ENCODE data around the gene IER2. TPM values are rescaled to one million over a fixed set of nuclear protein-coding genes. Genes with fewer than 3 reads are reported as not detected.
"Not testable (repeated sequence)": the region's sequence is repeated elsewhere in the genome, so short reads cannot be mapped to it uniquely, and the experiment has no call there.

IER2 gene
- polyA plus RNA-seq, 2 donors: 52.1 to 101 TPM

DNA sequence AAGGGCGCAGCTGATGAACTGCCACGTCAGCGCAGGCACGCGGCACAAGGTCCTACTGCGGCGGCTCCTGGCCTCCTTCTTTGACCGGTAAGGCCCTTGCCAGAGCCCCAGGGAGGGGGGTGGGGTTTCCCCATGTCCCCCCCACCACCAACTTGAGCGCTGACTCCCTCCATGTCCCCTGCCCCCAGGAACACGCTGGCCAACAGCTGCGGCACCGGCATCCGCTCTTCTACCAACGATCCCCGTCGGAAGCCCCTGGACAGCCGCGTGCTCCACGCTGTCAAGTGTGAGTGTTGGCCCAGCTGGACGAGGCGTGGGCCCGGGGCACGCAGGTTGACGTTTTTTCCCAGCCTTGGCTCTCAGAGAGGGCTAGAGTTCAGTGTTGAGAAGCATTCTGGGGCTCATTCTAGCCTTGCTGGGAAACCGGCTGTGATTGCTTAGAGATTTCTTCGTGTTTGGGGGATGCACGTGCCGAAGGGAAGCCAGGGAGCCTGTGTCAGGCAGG, 12.9 kb upstream of the IER2 start:
- H3K36me3 ChIP-seq (ENCODE audit: control insufficient read depth in 2 of 2, insufficient read depth in 2 of 2, low read length in 1 of 2): peaks cover 7 to 39% of the 10 kb centered on the region in 2 donors
- WGBS, 2 donors: 91 to 92% methylated on average over 28 of the region's 28 CpGs

DNA sequence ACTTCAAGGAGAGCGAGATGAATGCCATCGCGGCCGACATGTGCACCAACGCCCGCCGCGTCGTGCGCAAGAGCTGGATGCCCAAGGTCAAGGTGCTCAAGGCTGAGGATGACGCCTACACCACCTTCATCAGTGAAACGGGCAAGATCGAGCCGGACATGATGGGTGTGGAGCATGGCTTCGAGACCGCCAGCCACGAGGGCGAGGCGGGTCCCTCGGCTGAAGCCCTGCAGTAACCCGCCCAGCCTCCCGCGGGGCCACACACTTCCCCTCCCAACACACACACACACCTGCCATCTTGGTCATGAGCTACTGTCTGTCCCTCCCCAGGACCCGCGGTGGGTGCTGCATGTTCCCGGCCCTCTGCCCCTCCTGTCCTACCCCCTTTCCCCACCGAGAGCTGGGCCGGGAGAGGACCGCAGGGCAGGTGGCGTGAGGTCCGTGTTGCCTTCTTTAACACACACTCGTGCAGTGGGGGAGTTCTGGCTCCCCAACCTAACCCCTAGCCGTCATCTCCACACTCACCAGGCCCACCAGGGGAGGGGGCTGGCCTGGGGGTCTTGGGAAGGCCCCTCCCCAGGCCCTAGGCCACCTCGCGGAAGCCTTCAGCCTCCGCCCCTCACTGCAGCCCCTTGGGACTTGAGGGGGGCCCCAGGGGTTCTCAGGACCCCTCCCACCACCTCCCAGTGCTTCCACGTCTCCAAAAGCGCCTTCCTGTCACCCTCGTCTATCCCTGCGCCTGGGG, 11.9 kb upstream of the IER2 start:
- Histone ChIP-seq H3K27me3 (ENCODE audit: control insufficient read depth in 1 of 2, insufficient read depth in 2 of 2, low read length in 2 of 2) (no peaks in the 10 kb centered on the region), H3K4me1 (ENCODE audit: control insufficient read depth in 2 of 2, insufficient read depth in 2 of 2, low read length in 1 of 2) (peaks cover 0 to 4% of the 10 kb centered on the region in 2 donors), H3K36me3 (ENCODE audit: control insufficient read depth in 2 of 2, insufficient read depth in 2 of 2, low read length in 1 of 2) (peaks cover 7 to 39% of the 10 kb centered on the region in 2 donors), H3K4me3 (ENCODE audit: low read depth in 1 of 2, low read length in 2 of 2) (no peak overlapping the region), H3K9me3 (ENCODE audit: control insufficient read depth in 2 of 2, insufficient read depth in 1 of 2, low read depth in 1 of 2, low read length in 1 of 2) (no peaks in the 10 kb centered on the region), H3K27ac (ENCODE audit: low read depth in 2 of 2, low read length in 1 of 2) (no peak overlapping the region)
- 85 to 90% methylated on average over 40 of the region's 40 CpGs for WGBS, 2 donors

More for the DNA sequence above, 12.9 kb upstream of the IER2 start:
- Histone ChIP-seq H3K9me3 (ENCODE audit: control insufficient read depth in 2 of 2, insufficient read depth in 1 of 2, low read depth in 1 of 2, low read length in 1 of 2) (no peaks in the 10 kb centered on the region), H3K27ac (ENCODE audit: low read depth in 2 of 2, low read length in 1 of 2) (no peak overlapping the region), H3K4me1 (ENCODE audit: control insufficient read depth in 2 of 2, insufficient read depth in 2 of 2, low read length in 1 of 2) (no peaks in the 10 kb centered on the region), H3K27me3 (ENCODE audit: control insufficient read depth in 1 of 2, insufficient read depth in 2 of 2, low read length in 2 of 2) (no peaks in the 10 kb centered on the region), H3K4me3 (ENCODE audit: low read depth in 1 of 2, low read length in 2 of 2) (no peak overlapping the region)

DNA sequence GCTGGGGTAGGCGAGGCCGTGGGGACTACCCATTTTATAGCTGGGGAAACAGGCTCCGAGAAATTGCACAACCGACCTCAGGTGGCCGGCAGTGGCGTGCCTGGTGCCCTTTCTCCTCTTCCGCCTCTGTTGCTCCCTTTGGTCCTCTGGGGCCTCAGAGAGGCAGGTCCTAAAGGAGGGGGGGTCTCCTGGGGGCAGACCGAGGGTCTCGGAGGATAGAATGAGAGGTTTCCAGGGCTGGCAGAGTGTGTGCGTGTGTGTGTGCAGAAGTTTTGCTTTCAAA, 11.4 kb upstream of the IER2 start:
- H3K36me3 ChIP-seq (ENCODE audit: control insufficient read depth in 2 of 2, insufficient read depth in 2 of 2, low read length in 1 of 2): peaks cover 7 to 40% of the 10 kb centered on the region in 2 donors
- WGBS, 2 donors: 70 to 77% methylated on average over 10 of the region's 10 CpGs

DNA sequence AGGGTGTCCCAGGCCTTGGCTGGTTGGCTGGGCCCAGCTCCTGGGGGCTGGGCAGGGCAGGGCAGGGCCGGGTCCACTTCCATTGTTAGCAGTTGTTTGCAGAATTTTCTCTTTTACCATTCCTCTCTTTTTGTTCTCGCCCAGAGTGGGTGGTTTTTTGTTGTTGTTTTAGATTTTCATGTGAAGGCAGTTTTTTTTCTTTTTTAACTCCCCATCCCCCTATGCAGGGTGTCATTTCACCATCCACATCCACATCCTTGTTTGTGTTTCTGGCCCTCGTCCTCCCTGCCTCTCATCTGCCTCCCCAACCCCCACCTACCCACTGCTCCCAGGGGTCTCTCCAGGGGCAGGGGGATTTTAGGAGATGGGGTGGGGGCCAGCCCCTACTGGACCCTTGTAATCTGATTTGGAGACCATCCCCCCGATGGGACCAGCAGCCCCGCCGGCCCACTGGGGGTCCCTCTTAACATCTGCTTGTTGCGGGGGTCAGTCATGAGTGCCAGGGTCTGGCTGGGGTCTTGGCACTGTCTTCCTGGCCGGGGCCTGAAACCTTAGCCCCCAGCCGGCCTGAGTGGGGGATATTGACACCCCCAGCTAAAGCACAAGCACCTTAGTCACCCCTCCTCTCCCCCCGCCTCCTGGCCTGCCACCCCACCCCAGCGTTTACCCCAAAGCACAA, 10.4 kb upstream of the IER2 start:
- Histone ChIP-seq H3K27me3 (ENCODE audit: control insufficient read depth in 1 of 2, insufficient read depth in 2 of 2, low read length in 2 of 2) (no peaks in the 10 kb centered on the region), H3K4me3 (ENCODE audit: low read depth in 1 of 2, low read length in 2 of 2) (no peak overlapping the region), H3K27ac (ENCODE audit: low read depth in 2 of 2, low read length in 1 of 2) (no peak overlapping the region), H3K4me1 (ENCODE audit: control insufficient read depth in 2 of 2, insufficient read depth in 2 of 2, low read length in 1 of 2) (peaks cover 0 to 7% of the 10 kb centered on the region in 2 donors), H3K9me3 (ENCODE audit: control insufficient read depth in 2 of 2, insufficient read depth in 1 of 2, low read depth in 1 of 2, low read length in 1 of 2) (no peaks in the 10 kb centered on the region), H3K36me3 (ENCODE audit: control insufficient read depth in 2 of 2, insufficient read depth in 2 of 2, low read length in 1 of 2) (peaks cover 10 to 49% of the 10 kb centered on the region in 2 donors)
- WGBS, 2 donors: 76% methylated on average over 10 to 11 of the region's 11 CpGs

More for the DNA sequence above, 11.4 kb upstream of the IER2 start:
- peaks cover 0 to 4% of the 10 kb centered on the region in 2 donors for H3K4me1 ChIP-seq (ENCODE audit: control insufficient read depth in 2 of 2, insufficient read depth in 2 of 2, low read length in 1 of 2)
- no peak overlapping the region for H3K4me3 ChIP-seq (ENCODE audit: low read depth in 1 of 2, low read length in 2 of 2)
- H3K27ac ChIP-seq (ENCODE audit: low read depth in 2 of 2, low read length in 1 of 2): no peak overlapping the region
- no peaks in the 10 kb centered on the region for H3K27me3 ChIP-seq (ENCODE audit: control insufficient read depth in 1 of 2, insufficient read depth in 2 of 2, low read length in 2 of 2)
- H3K9me3 ChIP-seq (ENCODE audit: control insufficient read depth in 2 of 2, insufficient read depth in 1 of 2, low read depth in 1 of 2, low read length in 1 of 2): no peaks in the 10 kb centered on the region

DNA sequence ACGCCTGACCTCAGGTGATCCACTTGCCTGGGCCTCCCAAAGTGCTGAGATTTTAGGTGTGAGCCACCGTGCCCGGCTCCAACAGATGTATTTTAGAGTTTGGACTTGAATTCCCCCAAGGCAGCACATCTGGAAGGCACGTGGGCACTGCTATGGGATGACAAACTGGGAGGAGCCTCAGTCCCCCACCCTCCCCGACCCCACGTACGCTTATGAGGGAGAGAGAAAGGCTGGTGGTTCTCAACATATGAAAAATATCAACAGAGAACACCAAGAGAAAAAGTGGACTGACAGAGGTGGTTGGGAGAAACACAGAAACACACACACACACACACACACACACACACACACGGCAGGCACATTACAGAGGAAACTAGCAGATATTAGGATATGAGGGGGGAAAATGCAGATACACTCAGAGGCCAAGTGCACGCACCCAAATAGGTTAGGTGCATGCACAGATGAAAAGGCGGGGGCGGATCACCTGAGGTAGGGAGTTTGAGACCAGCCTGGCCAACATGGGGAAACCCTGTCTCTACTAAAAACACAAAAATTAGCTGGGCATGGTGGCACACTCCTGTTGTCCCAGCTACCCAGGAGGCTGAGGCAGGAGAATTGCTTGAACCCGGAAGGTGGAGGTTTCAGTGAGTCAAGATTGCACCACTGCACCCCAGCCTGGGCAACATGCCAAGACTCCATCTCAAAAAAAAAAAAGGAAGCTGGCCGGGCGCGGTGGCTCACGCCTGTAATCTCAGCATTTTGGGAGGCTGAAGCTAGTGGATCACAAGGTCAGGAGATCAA, 3.2 kb upstream of the IER2 start:
- no peak overlapping the region for H3K27ac ChIP-seq (ENCODE audit: low read depth in 2 of 2, low read length in 1 of 2)
- peaks cover 0 to 11% of the 10 kb centered on the region in 2 donors for H3K4me1 ChIP-seq (ENCODE audit: control insufficient read depth in 2 of 2, insufficient read depth in 2 of 2, low read length in 1 of 2)
- no peaks in the 10 kb centered on the region for H3K9me3 ChIP-seq (ENCODE audit: control insufficient read depth in 2 of 2, insufficient read depth in 1 of 2, low read depth in 1 of 2, low read length in 1 of 2)
- 65 to 69% methylated on average over 16 of the region's 16 CpGs for WGBS, 2 donors
- H3K36me3 ChIP-seq (ENCODE audit: control insufficient read depth in 2 of 2, insufficient read depth in 2 of 2, low read length in 1 of 2): peaks cover 3 to 13% of the 10 kb centered on the region in 2 donors
- H3K27me3 ChIP-seq (ENCODE audit: control insufficient read depth in 1 of 2, insufficient read depth in 2 of 2, low read length in 2 of 2): no peaks in the 10 kb centered on the region
- peak overlapping the region in 1 of 2 donors; percentile 3 for H3K4me3 ChIP-seq (ENCODE audit: low read depth in 1 of 2, low read length in 2 of 2)

DNA sequence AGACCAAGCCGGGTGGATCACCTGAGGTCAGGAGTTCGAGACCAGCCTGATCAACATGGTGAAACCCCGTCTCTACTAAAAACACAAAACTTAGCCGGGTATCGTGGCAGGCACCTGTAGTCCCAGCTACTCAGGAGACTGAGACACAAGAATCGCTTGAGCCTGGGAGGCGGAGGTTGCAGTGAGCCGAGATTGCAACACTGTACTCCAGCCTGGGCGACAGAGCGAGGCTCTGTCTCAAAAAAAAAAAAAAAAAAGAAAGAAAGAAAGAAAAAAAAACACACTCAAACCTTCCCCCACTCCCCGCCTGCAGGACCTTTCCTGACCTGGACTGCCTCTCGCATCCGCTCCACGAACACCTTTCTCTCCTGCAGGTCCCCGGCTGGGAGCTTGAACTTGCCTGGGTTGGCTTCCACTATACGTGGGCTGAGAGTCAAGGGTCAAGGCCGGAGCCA, 1.0 kb upstream of the IER2 start:
- H3K4me3 ChIP-seq (ENCODE audit: low read depth in 1 of 2, low read length in 2 of 2): peak overlapping the region; percentile 80 to 95
- not testable (repeated sequence) for H3K36me3 ChIP-seq (ENCODE audit: control insufficient read depth in 2 of 2, insufficient read depth in 2 of 2, low read length in 1 of 2); H3K9me3 ChIP-seq (ENCODE audit: control insufficient read depth in 2 of 2, insufficient read depth in 1 of 2, low read depth in 1 of 2, low read length in 1 of 2); H3K4me1 ChIP-seq (ENCODE audit: control insufficient read depth in 2 of 2, insufficient read depth in 2 of 2, low read length in 1 of 2); H3K27me3 ChIP-seq (ENCODE audit: control insufficient read depth in 1 of 2, insufficient read depth in 2 of 2, low read length in 2 of 2)
- 23 to 28% methylated on average over 17 of the region's 17 CpGs for WGBS, 2 donors
- peak overlapping the region in 1 of 2 donors; percentile 100 for H3K27ac ChIP-seq (ENCODE audit: low read depth in 2 of 2, low read length in 1 of 2)

DNA sequence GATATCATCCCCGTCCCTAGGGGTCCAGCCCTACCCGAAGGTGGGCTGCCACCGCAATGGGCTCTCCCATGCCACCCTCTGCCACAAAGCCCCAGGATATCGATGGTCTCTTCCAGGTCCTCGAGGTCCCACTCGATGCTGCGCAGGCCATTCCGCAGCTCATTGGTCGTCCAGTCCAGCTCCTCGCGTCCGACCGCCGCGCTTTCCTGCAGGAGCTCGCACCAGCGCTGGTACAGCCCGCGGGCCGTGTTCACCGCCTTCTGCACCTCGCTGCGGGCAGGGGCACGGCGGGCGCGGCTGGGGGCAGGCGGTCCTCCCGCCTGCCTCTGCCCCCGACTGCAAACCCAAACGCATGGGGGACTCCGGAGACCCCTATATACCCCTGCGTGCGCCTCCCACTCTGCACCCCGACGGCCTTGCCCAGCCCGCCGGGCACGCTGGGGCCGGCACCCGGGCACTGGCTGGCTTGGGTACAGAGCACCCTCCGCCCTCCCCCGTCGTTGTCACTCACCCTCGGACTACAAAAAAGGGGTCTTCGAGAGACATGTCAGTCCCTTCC, 504 bp upstream of the IER2 start:
- H3K4me1 ChIP-seq (ENCODE audit: control insufficient read depth in 2 of 2, insufficient read depth in 2 of 2, low read length in 1 of 2): peaks cover 0 to 4% of the 10 kb centered on the region in 2 donors
- 0 to 1% methylated on average over 36 to 46 of the region's 46 CpGs for WGBS, 2 donors
- H3K27me3 ChIP-seq (ENCODE audit: control insufficient read depth in 1 of 2, insufficient read depth in 2 of 2, low read length in 2 of 2): no peaks in the 10 kb centered on the region

DNA sequence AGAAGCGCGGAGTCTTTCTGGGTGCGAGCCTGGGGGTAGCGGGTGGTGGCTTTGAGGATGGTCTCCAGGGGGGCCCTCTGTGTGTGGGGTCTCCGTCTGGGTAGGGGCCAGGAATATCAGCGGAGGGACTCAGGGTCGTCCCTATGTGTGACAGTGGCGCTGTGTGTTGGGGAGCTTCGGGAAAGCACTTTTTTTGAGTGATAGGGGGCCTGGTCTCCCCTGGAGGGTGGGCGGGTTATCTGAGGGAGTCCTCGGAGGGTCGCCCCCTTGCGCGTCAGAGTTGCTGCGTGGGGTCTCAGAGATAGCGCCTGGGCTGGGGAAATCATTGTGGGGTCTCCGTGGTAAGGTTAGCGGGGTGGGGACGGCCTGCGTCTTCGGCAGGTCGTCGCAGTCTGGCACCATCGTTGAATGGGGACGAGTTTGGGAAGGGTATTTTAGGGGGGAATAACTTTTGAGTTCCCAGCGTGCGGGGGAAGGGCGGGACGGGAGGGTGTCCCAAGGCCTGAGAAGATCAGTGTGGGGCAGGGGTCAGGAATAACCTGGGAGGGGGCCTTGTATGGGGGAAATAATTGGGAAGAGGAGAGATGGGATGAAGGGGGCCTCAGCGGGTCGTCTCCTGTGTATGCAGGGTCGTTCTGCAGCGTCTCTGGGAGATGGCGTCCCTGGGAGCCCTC, 857 bp downstream of the IER2 start:
- Histone ChIP-seq H3K9me3 (ENCODE audit: control insufficient read depth in 2 of 2, insufficient read depth in 1 of 2, low read depth in 1 of 2, low read length in 1 of 2) (no peaks in the 10 kb centered on the region), H3K4me1 (ENCODE audit: control insufficient read depth in 2 of 2, insufficient read depth in 2 of 2, low read length in 1 of 2) (peaks cover 0 to 4% of the 10 kb centered on the region in 2 donors), H3K27ac (ENCODE audit: low read depth in 2 of 2, low read length in 1 of 2) (peak overlapping the region; percentile 97 to 100), H3K27me3 (ENCODE audit: control insufficient read depth in 1 of 2, insufficient read depth in 2 of 2, low read length in 2 of 2) (no peaks in the 10 kb centered on the region), H3K4me3 (ENCODE audit: low read depth in 1 of 2, low read length in 2 of 2) (peak overlapping the region; percentile 80 to 95), H3K36me3 (ENCODE audit: control insufficient read depth in 2 of 2, insufficient read depth in 2 of 2, low read length in 1 of 2) (no peaks in the 10 kb centered on the region)
- WGBS, 2 donors: 0 to 1% methylated on average over 31 to 34 of the region's 34 CpGs

More for the DNA sequence above, 504 bp upstream of the IER2 start:
- peak overlapping the region; percentile 80 to 95 for H3K4me3 ChIP-seq (ENCODE audit: low read depth in 1 of 2, low read length in 2 of 2)
- H3K9me3 ChIP-seq (ENCODE audit: control insufficient read depth in 2 of 2, insufficient read depth in 1 of 2, low read depth in 1 of 2, low read length in 1 of 2): no peaks in the 10 kb centered on the region
- H3K36me3 ChIP-seq (ENCODE audit: control insufficient read depth in 2 of 2, insufficient read depth in 2 of 2, low read length in 1 of 2): peaks cover 0 to 4% of the 10 kb centered on the region in 2 donors
- H3K27ac ChIP-seq (ENCODE audit: low read depth in 2 of 2, low read length in 1 of 2): peak overlapping the region; percentile 97 to 100
